Endothelial cell of umbilical vein (primary cell): ENCODE data around the gene CDK19. TPM values are rescaled to one million over a fixed set of nuclear protein-coding genes. Genes with fewer than 3 reads are reported as not detected.

Experiments used
- BruUV-seq: library from RNA; stranded (reverse); fragments of 400-500 nt; replicated peaks from 2 replicates; lab custom pipeline; 2021; lab: Mats Ljungman, UMichigan
- CTCF ChIA-PET: fragments of 300-600, 350-600 bp; sonication (Branson Sonifier 250); formaldehyde crosslinking; loops from one replicate; lab custom pipeline; 2021; ENCODE audit warnings: antibody characterized with exemption, inconsistent platforms; lab: Charles Lee
- POLR2A ChIA-PET: fragments of 300-600, 350-600 bp; sonication (Branson Sonifier 250); formaldehyde crosslinking; loops from one replicate; lab custom pipeline; 2021; ENCODE audit warnings: antibody characterized with exemption, inconsistent platforms; lab: Charles Lee
- DNase-seq: peaks from one replicate; pipeline ENCODE4 v3.0.0-alpha.2; 2011; ENCODE audit warnings: low read depth, low spot score
- FAIRE-seq: peaks from 2 replicates; lab custom pipeline; 2011; peaks lifted over from hg19 to GRCh38; lab: Jason Lieb, UNC
- H2AFZ ChIP-seq: 2 replicates; pipeline ENCODE4 v1.6.0; 2012; ENCODE audit warnings: low read depth, low read length, control low read depth, inconsistent platforms
- H3K27ac ChIP-seq: 2 replicates; pipeline ENCODE4 v1.5.1; 2011; ENCODE audit warnings: low read depth, mild to moderate bottlenecking, control low read depth, low read length, moderate library complexity; ENCODE audit not compliant: insufficient read depth
- H3K27me3 ChIP-seq, 2 experiments: 2 replicates each; pipeline versions ENCODE4 v1.6.0 to v1.6.1; 2011; ENCODE audit warnings: low read length in 2 of 2, mixed read lengths in 1 of 2; ENCODE audit not compliant: control insufficient read depth in 2 of 2, insufficient read depth in 2 of 2
- H3K36me3 ChIP-seq, 2 experiments: 2 replicates in 1 of 2; 3 replicates in 1 of 2; pipeline ENCODE4 v1.5.1; 2011; ENCODE audit warnings: low read length in 2 of 2, mild to moderate bottlenecking in 1 of 2, moderate library complexity in 1 of 2; ENCODE audit not compliant: control insufficient read depth in 2 of 2, insufficient read depth in 2 of 2; ENCODE audit errors: extremely low read depth in 1 of 2
- H3K4me1 ChIP-seq: 3 replicates; pipeline ENCODE4 v1.5.1; 2011; ENCODE audit warnings: mild to moderate bottlenecking, low read length; ENCODE audit not compliant: control insufficient read depth, insufficient read depth; ENCODE audit errors: extremely low read depth
- H3K4me2 ChIP-seq: 2 replicates; pipeline ENCODE4 v1.6.1; 2011; ENCODE audit warnings: low read length, control low read depth, mixed read lengths; ENCODE audit not compliant: insufficient read depth
- H3K4me3 ChIP-seq, 3 experiments: fragments of 200-600 bp in 1 of 3; sonication (generic), shearing (Covaris generic) in 1 of 3; replicated peaks in 1 of 3; 2 replicates each; pipeline ENCODE4 v1.5.1; 2011 to 2016; ENCODE audit warnings: control low read depth in 3 of 3, low read length in 3 of 3, mild to moderate bottlenecking in 2 of 3, inconsistent platforms in 1 of 3, low read depth in 1 of 3, moderate library complexity in 1 of 3; ENCODE audit not compliant: insufficient read depth in 1 of 3
- H3K79me2 ChIP-seq: 2 replicates; pipeline ENCODE4 v1.6.0; 2012; ENCODE audit warnings: low read length, inconsistent platforms; ENCODE audit not compliant: control insufficient read depth, insufficient read depth
- H3K9ac ChIP-seq: replicated peaks from 2 replicates; pipeline ENCODE3; 2011; ENCODE audit warnings: low read length, control low read depth; ENCODE audit not compliant: insufficient read depth; ENCODE audit errors: extremely low read depth
- H3K9me1 ChIP-seq: replicated peaks from 3 replicates; pipeline ENCODE4 v1.6.0; 2011; ENCODE audit warnings: mild to moderate bottlenecking, low read length; ENCODE audit not compliant: control insufficient read depth, insufficient read depth; ENCODE audit errors: extremely low read depth
- H3K9me3 ChIP-seq: replicated peaks from 2 replicates; pipeline ENCODE4 v1.5.1; 2012; ENCODE audit warnings: low read length, inconsistent platforms; ENCODE audit not compliant: control insufficient read depth, insufficient read depth
- H4K20me1 ChIP-seq: replicated peaks from 2 replicates; pipeline ENCODE3; 2011; ENCODE audit warnings: mild to moderate bottlenecking, low read length; ENCODE audit not compliant: control insufficient read depth, insufficient read depth; ENCODE audit errors: extremely low read depth
- MYC ChIP-seq: IDR thresholded peaks from one replicate; pipeline ENCODE4 v1.6.1; 2011; ENCODE audit warnings: mild to moderate bottlenecking, low read depth, low read length
- POLR2A ChIP-seq: IDR thresholded peaks from 2 replicates; pipeline ENCODE4 v1.6.1; 2012; ENCODE audit warnings: low read depth, mild to moderate bottlenecking, control low read depth, low read length
- POLR2AphosphoS5 ChIP-seq: IDR thresholded peaks from 2 replicates; pipeline ENCODE4 v1.6.1; 2012; ENCODE audit warnings: low read depth, mild to moderate bottlenecking, control low read depth, low read length, moderate library complexity; ENCODE audit not compliant: insufficient read depth
- dilution Hi-C: fragments of 300-500 bp; cut with MboI; formaldehyde crosslinking; loops from one replicate; pipeline ENCODE4 v1.15.0; 2019; ENCODE audit warnings: low sequenced_read_pairs; ENCODE audit not compliant: extremely low pct_ligation_motif_present
- intact Hi-C: fragments of 100-400 bp; cut with micrococcal nuclease; formaldehyde crosslinking; loops from one replicate; pipeline ENCODE4 v1.10.0; 2022
- polyA plus RNA-seq, 4 experiments: library from polyadenylated mRNA; depleted of rRNA in 3 of 4; stranded (reverse) in 3 of 4; unstranded in 1 of 4; fragments of >200 nt; gene quantifications; 2 replicates each; pipeline versions ENCODE4 v1.2.1 to v1.2.3, GENCODE V29; 2011 to 2012; ENCODE audit warnings: missing spikeins in 1 of 4
- total RNA-seq: library from RNA; stranded (reverse); gene quantifications from 2 replicates; pipeline ENCODE4 v1.2.3, GENCODE V29; 2021
- TF ChIP-seq, protein P1 (sequence below), 2 donors: IDR thresholded peaks; 1 replicate in 1 of 2; 2 replicates in 1 of 2; pipeline ENCODE4 v1.5.1; 2011; ENCODE audit warnings: low read length in 2 of 2, mild to moderate bottlenecking in 2 of 2, moderate library complexity in 2 of 2, control low read depth in 1 of 2, inconsistent platforms in 1 of 2, low read depth in 1 of 2; ENCODE audit not compliant: insufficient read depth in 1 of 2; ENCODE audit errors: extremely low read depth in 1 of 2
- TF ChIP-seq, protein P2 (sequence below): IDR thresholded peaks from 2 replicates; pipeline ENCODE4 v1.6.1; 2011; ENCODE audit not compliant: insufficient read depth, insufficient read length

Gene CDK19
- total and polyA plus RNA-seq, 2 donors (not counting 3 experiments of a cell fraction or from before 2014, with no cell fraction given): 4.6 to 12.1 TPM

DNA sequence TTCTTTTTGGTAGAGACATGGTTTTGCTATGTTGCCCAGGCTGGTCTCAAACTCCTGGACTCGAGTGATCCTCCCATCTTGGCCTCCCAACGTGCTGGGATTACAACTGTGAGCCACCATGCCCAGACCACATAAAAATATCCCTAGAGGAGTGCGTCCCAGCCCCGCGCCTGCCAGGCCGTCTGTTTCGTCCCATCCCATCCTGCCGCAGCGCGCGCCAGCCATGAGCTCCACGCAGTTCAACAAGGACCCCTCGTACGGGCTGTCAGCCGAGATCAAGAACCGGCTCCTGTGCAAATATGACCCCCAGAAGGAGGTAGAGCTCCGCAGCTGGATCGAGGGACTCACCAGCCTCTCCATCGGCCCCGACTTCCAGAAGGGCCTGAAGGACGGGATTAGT, 42.7 kb upstream of the CDK19 start:
- H3K27me3 ChIP-seq: peaks cover 0 to 3% of the 10 kb centered on the region in 2 experiments
- H4K20me1 ChIP-seq: no peaks in the 10 kb centered on the region
- CTCF ChIA-PET: interaction anchor here (0.9 kb wide), 1 partner anchor 16 kb away, joined by 4 read pairs; no protein-coding TSS in a partner anchor
- H3K9ac ChIP-seq: no peak overlapping the region
- dilution Hi-C loops: no loop called here
- no peaks in the 10 kb centered on the region for H3K4me1 ChIP-seq
- H3K4me3 ChIP-seq: no peak overlapping the region
- no peak for FAIRE-seq
- BruUV-seq: no TSS peak
- no peaks in the 10 kb centered on the region for H3K9me3 ChIP-seq
- H3K9me1 ChIP-seq: no peaks in the 10 kb centered on the region
- H3K4me2 ChIP-seq: no peak overlapping the region
- H3K36me3 ChIP-seq: no peaks in the 10 kb centered on the region
- TF ChIP-seq MYC (no peak), POLR2A (no peak)
- TF ChIP-seq, protein P1, sequence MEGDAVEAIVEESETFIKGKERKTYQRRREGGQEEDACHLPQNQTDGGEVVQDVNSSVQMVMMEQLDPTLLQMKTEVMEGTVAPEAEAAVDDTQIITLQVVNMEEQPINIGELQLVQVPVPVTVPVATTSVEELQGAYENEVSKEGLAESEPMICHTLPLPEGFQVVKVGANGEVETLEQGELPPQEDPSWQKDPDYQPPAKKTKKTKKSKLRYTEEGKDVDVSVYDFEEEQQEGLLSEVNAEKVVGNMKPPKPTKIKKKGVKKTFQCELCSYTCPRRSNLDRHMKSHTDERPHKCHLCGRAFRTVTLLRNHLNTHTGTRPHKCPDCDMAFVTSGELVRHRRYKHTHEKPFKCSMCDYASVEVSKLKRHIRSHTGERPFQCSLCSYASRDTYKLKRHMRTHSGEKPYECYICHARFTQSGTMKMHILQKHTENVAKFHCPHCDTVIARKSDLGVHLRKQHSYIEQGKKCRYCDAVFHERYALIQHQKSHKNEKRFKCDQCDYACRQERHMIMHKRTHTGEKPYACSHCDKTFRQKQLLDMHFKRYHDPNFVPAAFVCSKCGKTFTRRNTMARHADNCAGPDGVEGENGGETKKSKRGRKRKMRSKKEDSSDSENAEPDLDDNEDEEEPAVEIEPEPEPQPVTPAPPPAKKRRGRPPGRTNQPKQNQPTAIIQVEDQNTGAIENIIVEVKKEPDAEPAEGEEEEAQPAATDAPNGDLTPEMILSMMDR (IDR thresholded peaks at IDR 0.05; ENCODE audit: extremely low read depth in 1 of 2, insufficient read depth in 1 of 2, low read depth in 1 of 2, low read length in 2 of 2): no peak
- TF ChIP-seq, protein P2, sequence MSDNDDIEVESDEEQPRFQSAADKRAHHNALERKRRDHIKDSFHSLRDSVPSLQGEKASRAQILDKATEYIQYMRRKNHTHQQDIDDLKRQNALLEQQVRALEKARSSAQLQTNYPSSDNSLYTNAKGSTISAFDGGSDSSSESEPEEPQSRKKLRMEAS: no peak
- no peak overlapping the region for H3K27ac ChIP-seq
- DNase-seq: no peak
- no peak overlapping the region for H2AFZ ChIP-seq
- POLR2A ChIA-PET: no interaction called here
- H3K79me2 ChIP-seq: no peaks in the 10 kb centered on the region
- intact Hi-C loops: no loop called here

DNA sequence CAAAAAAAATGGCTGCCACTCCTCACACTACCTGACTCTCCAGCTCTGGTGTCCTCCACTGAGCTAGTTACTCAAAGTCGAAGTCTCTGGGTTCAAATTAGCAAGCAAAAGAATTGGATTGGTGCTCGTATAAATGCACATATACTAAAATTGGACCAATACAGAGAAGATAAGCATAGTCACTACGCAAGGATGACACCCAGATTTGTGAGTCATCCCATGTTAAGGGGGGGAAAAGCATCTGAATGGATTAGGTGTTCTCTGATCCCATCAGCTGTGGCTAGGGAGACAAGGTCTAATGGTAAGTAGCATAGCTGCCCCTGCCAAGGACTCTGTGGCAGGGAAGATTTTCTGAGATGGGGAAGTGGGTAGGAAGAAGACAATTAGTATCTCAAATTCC, 41.0 kb upstream of the CDK19 start:
- ChIA-PET CTCF (no interaction called here), POLR2A (no interaction called here)
- Histone ChIP-seq H3K27me3 (peaks cover 0 to 3% of the 10 kb centered on the region in 2 experiments), H2AFZ (no peak overlapping the region), H3K4me1 (no peaks in the 10 kb centered on the region), H4K20me1 (no peaks in the 10 kb centered on the region), H3K36me3 (no peaks in the 10 kb centered on the region), H3K4me3 (no peak overlapping the region), H3K9ac (no peak overlapping the region), H3K79me2 (no peaks in the 10 kb centered on the region), H3K27ac (no peak overlapping the region), H3K4me2 (no peak overlapping the region), H3K9me3 (no peaks in the 10 kb centered on the region), H3K9me1 (no peaks in the 10 kb centered on the region)
- no TSS peak for BruUV-seq
- DNase-seq (no peak), FAIRE-seq (no peak)
- TF ChIP-seq, protein P1 (IDR thresholded peaks at IDR 0.05; ENCODE audit: extremely low read depth in 1 of 2, insufficient read depth in 1 of 2, low read depth in 1 of 2, low read length in 2 of 2): no peak
- TF ChIP-seq POLR2AphosphoS5: no peak
- dilution Hi-C loops: no loop called here
- intact Hi-C loops: no loop called here
